GM19468 (cell line): ENCODE measurements around the gene ANKRD33.

Experiments
- ATAC-seq: cut with Tn5 transposase; IDR thresholded peaks from one replicate; pipeline ENCODE4 v1.9.1; 2021; ENCODE audit warnings: mild to moderate bottlenecking, moderate library complexity, moderate number of reproducible peaks; ENCODE audit not compliant: unreplicated experiment; ENCODE audit errors: extremely low read depth

ANKRD33 gene

DNA sequence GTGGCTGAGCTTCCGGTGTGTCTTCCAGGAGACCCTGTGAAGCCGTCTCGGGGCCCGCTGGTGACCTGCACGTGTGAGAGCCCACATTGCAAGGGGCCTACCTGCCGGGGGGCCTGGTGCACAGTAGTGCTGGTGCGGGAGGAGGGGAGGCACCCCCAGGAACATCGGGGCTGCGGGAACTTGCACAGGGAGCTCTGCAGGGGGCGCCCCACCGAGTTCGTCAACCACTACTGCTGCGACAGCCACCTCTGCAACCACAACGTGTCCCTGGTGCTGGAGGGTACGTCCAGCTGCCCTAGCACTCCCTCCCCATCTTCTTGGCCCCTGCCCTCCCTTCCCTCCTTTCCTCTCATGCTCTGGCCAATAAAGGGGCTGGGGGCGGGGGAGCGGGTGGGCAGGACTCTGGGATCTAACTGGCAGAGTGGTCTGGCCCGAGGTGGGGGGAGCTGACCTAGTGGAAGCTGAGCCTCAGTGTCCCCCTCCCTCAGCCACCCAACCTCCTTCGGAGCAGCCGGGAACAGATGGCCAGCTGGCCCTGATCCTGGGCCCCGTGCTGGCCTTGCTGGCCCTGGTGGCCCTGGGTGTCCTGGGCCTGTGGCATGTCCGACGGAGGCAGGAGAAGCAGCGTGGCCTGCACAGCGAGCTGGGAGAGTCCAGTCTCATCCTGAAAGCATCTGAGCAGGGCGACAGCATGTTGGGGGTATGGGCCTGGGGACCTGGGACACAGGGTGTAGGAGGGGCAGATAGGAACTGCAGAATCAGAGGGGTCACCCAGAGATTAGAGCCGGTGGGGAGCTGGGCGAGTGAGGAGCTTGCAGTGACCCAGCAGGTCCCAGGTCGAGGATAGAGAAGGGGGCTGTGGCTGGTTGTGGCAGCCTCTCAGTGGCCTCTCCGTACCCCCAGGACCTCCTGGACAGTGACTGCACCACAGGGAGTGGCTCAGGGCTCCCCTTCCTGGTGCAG, 25.4 kb downstream of the ANKRD33 start:
- no peak for ATAC-seq

- ATAC-seq, result no peak
These were observed 26.4 kb downstream of the ANKRD33 start for GRCh38 chr12:51914034-51914923.

GRCh38 chr12:51915003-51915625, 27.2 kb downstream of the ANKRD33 start:
- ATAC-seq, result no peak

DNA sequence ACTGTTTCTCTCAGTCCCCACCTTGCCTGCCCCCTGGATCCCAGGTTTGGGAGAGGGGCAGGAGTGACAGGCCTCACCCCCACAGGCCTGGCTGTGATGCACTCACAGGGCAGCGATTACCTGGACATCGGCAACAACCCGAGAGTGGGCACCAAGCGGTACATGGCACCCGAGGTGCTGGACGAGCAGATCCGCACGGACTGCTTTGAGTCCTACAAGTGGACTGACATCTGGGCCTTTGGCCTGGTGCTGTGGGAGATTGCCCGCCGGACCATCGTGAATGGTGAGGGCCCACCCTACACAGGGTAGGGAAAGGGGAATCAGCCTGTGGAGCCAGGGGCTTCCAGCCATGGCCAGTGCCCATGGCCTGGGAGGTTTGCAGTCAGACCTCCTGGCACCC, 28.0 kb downstream of the ANKRD33 start:
- ATAC-seq, result no peak

GRCh38 chr12:51917041-51917590, 29.2 kb downstream of the ANKRD33 start:
- no peak for ATAC-seq

GRCh38 chr12:51917746-51918453, 30.0 kb downstream of the ANKRD33 start:
- ATAC-seq, result no peak

- no peak for ATAC-seq
These were observed 32.1 kb downstream of the ANKRD33 start for GRCh38 chr12:51920046-51920445.

DNA sequence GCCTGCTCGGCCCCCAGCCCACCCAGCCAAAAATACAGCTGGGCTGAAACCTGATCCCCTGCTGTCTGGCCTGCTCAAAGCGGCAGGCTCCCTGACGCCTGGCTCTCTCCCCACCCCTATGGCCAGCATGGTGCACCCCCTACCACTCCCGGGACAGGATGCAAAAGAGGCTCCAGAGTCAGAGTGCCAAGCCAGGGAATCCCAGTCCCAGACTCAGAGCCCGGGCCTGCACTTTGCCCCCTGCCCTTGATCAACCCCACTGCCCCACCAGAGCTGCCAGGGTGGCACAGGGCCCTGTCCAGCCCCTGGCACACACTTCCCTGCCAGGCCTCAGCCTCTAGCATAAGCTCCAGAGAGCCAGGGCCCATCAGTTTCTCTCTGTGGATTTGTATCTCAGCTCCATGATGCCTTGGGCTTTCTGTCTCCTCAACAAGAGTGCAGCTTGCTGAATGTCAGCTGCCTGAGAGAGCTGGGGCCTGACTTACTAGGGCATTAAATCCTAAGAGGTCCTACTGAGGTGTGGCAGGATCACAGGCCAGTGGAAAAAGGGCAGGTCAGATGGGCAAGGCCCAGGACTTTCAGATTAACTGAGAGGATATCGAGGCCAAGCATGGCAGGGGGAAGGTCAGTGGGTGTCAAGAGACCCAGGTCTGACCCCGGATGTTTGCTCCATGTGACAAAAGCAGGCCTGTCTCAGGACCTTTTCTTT, 33.3 kb downstream of the ANKRD33 start:
- no peak for ATAC-seq

DNA sequence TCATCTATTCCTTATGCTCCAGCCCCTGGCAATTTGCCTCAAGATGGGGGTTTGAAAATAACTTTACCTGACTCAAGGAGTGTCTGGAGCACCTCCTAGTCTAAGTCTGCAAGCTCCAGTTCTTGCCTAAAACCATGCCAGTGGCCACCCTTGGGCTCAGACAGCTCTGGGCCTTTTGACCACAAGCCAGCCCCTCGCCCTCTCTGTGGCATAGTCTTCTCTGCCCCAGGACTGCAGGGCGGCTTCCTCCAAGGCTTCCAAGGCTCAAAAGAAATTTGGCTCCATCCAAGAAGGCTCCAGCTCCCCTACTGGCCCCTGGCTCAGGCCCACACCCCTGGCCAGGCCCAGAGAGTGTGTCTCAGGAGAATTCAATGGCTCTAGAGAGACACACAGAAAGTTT, 34.2 kb downstream of the ANKRD33 start:
- no peak for ATAC-seq

- ATAC-seq, result no peak
These were observed 35.0 kb downstream of the ANKRD33 start for GRCh38 chr12:51922762-51923505.

GRCh38 chr12:51923506-51924365, 35.8 kb downstream of the ANKRD33 start:
- ATAC-seq, result no peak

DNA sequence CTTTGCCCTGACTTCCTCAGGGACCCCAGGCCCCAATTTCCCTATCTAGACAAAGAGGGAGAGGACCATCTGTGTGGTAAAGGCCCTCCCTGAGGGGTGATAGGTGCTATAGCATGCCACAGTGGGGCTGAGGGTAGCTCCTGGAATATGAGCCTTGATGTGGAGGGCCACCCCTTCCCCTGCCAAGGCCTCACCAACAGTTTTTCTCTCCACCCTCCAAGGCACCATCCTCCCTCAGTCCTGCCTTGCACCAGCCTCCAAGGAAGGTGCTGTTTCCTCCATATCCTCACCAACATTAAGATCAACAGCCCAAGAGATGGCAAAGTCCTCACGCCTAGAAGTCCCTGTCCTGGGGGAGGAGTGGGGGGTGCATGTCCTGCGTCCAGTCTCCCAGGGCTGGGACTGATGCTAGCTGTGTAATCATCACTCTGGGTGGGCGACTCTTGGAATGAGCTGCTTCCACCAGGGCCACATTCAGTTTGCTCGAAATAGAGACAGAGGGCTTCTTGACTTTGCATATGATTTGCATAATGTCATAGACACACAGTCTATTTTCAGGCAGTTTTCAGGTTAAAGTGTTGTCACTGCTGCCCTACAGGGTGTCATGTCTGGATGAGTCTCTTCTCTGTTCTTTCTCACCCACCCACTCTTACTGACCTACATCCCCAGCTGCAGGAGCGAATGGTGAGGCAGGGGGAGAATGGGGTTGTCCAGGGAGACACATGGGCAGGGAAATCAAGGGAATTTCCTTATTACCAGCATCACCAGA, 36.8 kb downstream of the ANKRD33 start:
- ATAC-seq, result no peak

DNA sequence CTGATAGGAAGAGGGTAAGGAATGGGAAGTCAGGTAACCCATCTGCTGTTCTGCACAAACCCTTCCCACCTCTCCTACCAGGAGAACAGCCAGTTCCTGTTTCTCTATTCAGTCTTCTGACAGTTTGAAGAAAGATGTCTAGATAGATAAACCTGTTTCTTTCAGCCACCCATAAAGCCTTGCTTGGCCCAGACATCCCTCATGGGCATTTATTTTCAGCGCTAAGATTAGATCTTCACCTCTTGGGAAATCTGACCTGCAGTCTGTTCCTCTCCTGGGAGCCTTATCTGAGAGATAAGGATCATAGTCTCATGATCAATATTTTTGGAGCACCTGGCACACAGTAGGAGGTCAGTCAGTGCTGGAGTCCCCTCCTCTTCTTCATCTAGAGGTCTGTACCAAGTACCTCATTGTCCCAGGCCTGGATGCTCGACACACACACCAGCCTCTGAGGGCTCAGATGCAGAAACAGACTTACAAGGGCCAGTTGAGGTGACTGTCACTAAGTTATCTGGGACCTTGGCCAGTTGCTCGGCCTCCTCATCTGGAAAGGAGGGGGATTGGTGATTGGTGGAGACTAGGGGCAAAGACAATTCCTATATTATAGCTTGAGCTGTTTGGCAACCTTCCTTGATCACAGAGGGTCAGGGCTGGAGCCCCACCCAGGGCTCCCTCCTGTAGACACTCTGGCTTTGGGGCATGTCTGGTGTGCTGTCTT, 37.6 kb downstream of the ANKRD33 start:
- no peak for ATAC-seq

DNA sequence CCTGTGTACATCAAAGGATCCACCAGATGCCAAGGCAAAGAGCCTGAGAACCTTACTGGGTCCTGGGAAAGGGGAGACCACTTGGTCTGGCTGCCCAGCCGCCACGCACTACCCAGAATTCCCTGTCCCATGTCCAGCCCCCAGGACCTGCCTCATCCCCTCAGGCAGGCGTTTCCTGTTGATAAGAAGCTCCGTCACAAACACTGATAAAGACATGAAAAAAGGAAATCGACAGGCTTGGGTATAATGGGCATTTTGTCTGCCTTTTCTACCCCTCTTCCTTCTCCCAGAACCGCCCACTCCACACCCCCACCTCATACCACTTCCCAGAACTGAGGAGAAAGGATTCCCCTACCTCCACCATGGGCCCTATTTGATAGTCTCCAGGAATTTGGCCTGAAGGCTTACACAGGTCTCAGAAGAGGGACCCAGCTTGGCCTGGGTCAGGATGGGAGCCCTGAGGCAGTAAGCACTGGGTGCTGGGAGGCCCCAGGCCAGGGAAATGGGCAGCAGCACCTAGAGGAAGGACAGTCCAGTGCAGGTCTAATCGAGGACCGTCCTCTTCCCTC, 38.2 kb downstream of the ANKRD33 start:
- ATAC-seq, result no peak

- ATAC-seq, result no peak
These were observed 38.8 kb downstream of the ANKRD33 start for GRCh38 chr12:51926718-51927117.
